Activated CD4-positive, alpha-beta T cell treated with anti-CD3 and anti-CD28 coated beads, Interleukin-2, amount 50 U/mL, for 48 hours (primary cell): Measurements from ENCODE around the gene GPM6B.

Experiments
- DNase-seq, 2 experiments: peaks; one replicate each; pipeline ENCODE4 v3.0.0-alpha.2; 2020

The GPM6B gene

GRCh38 chrX:13724878-13725277, 92.0 kb downstream of the GPM6B start:
- DNase-seq, result peak; percentile 41 to 60

- no peak for DNase-seq
Measured at GRCh38 chrX:13721819-13722519, 94.9 kb downstream of the GPM6B start.

- no peak for DNase-seq
Measured at GRCh38 chrX:13721371-13721770, 95.5 kb downstream of the GPM6B start.
